IMR-90 (cell line): ENCODE data around the gene DIP2C. TPM values are rescaled to one million over a fixed set of nuclear protein-coding genes. Genes with fewer than 3 reads are reported as not detected.
"Not testable (repeated sequence)": the region's sequence is repeated elsewhere in the genome, so short reads cannot be mapped to it uniquely, and the experiment has no call there.

ENCODE experiments used
- ATAC-seq: fragments of 200-7000 bp; cut with Tn5 transposase; 2 replicates; pipeline ENCODE4 v1.9.1; 2020; ENCODE audit warnings: low read depth, mild to moderate bottlenecking, moderate library complexity
- BruUV-seq: library from RNA; stranded (reverse); fragments of 400-500 nt; replicated peaks from 2 replicates; lab custom pipeline; 2021; lab: Mats Ljungman, UMichigan
- CTCF ChIA-PET: fragments of 300-600 bp; formaldehyde crosslinking; extraction: SDS; loops from one replicate; lab custom pipeline; 2021; ENCODE audit warnings: antibody characterized with exemption; lab: Yijun Ruan, JAX
- POLR2A ChIA-PET: fragments of 300-600 bp; sonication (Branson Sonifier 250); formaldehyde crosslinking; loops from one replicate; lab custom pipeline; 2022; ENCODE audit warnings: antibody characterized with exemption; ENCODE audit not compliant: unreplicated experiment; lab: Charles Lee
- DNase-seq: peaks from one replicate; pipeline ENCODE4 v3.0.0; 2013
- H2AFZ ChIP-seq: replicated peaks from 2 replicates; pipeline ENCODE3; 2013; ENCODE audit warnings: low read length, mild to moderate bottlenecking; ENCODE audit not compliant: poor library complexity
- H2AK5ac ChIP-seq: 2 replicates; pipeline ENCODE4 v1.6.1; 2013; ENCODE audit warnings: low read depth, low read length, inconsistent platforms
- H2AK9ac ChIP-seq: replicated peaks from 2 replicates; pipeline ENCODE3; 2013; ENCODE audit warnings: mild to moderate bottlenecking, low read depth, low read length, moderate library complexity; ENCODE audit not compliant: poor library complexity
- H2BK120ac ChIP-seq: 2 replicates; pipeline ENCODE4 v1.6.1; 2013; ENCODE audit warnings: low read depth, low read length, inconsistent platforms
- H2BK15ac ChIP-seq: 3 replicates; pipeline ENCODE4 v1.6.1; 2013; ENCODE audit warnings: low read depth, low read length, inconsistent platforms
- H2BK20ac ChIP-seq: 2 replicates; pipeline ENCODE4 v1.6.1; 2013; ENCODE audit warnings: low read depth, mild to moderate bottlenecking, inconsistent platforms, low read length, moderate library complexity
- H2BK5ac ChIP-seq: 2 replicates; pipeline ENCODE4 v1.6.1; 2013; ENCODE audit warnings: mild to moderate bottlenecking, low read depth, low read length, inconsistent platforms; ENCODE audit not compliant: poor library complexity, severe bottlenecking
- H3K14ac ChIP-seq: replicated peaks from 2 replicates; pipeline ENCODE4 v1.6.1; 2013; ENCODE audit warnings: low read depth, low read length, inconsistent platforms
- H3K18ac ChIP-seq: 2 replicates; pipeline ENCODE4 v1.6.1; 2013; ENCODE audit warnings: low read depth, low read length, control low read depth
- H3K23ac ChIP-seq: 2 replicates; pipeline ENCODE4 v1.6.1; 2013; ENCODE audit warnings: low read depth, low read length, inconsistent platforms
- H3K27ac ChIP-seq: 2 replicates; pipeline ENCODE4 v1.5.1; 2013; ENCODE audit warnings: mild to moderate bottlenecking, control low read depth, low read length; ENCODE audit not compliant: insufficient read depth
- H3K27me3 ChIP-seq: 2 replicates; pipeline ENCODE4 v1.6.1; 2013; ENCODE audit warnings: low read length; ENCODE audit not compliant: control insufficient read depth, insufficient read depth
- H3K36me3 ChIP-seq: 2 replicates; pipeline ENCODE4 v1.6.1; 2013; ENCODE audit warnings: low read length, mixed read lengths; ENCODE audit not compliant: control insufficient read depth, insufficient read depth
- H3K4ac ChIP-seq: 2 replicates; pipeline ENCODE4 v1.6.1; 2013; ENCODE audit warnings: low read depth, low read length, inconsistent platforms
- H3K4me1 ChIP-seq: 2 replicates; pipeline ENCODE4 v1.6.1; 2013; ENCODE audit warnings: low read length, mixed read lengths; ENCODE audit not compliant: control insufficient read depth, insufficient read depth
- H3K4me2 ChIP-seq: 2 replicates; pipeline ENCODE4 v1.6.1; 2013; ENCODE audit warnings: low read depth, mild to moderate bottlenecking, control low read depth, low read length, moderate library complexity
- H3K4me3 ChIP-seq: 2 replicates; pipeline ENCODE4 v1.5.1; 2013; ENCODE audit warnings: low read depth, mild to moderate bottlenecking, control low read depth, low read length, moderate library complexity; ENCODE audit not compliant: insufficient read depth
- H3K56ac ChIP-seq: 2 replicates; pipeline ENCODE4 v1.6.1; 2013; ENCODE audit warnings: low read length, inconsistent platforms; ENCODE audit not compliant: insufficient read depth; ENCODE audit errors: extremely low read depth
- H3K79me1 ChIP-seq, 2 experiments: 2 replicates each; pipeline ENCODE4 v1.6.1; 2013; ENCODE audit warnings: low read length in 2 of 2, inconsistent platforms in 1 of 2, low read depth in 1 of 2
- H3K9ac ChIP-seq: 2 replicates; pipeline ENCODE4 v1.6.1; 2013; ENCODE audit warnings: low read depth, low read length, control low read depth
- H3K9me1 ChIP-seq: 2 replicates; pipeline ENCODE4 v1.6.1; 2013; ENCODE audit warnings: low read length, inconsistent platforms; ENCODE audit not compliant: insufficient read depth
- H3K9me3 ChIP-seq: 2 replicates; pipeline ENCODE4 v1.6.1; 2013; ENCODE audit warnings: low read length; ENCODE audit not compliant: control insufficient read depth, insufficient read depth
- H4K20me1 ChIP-seq: 2 replicates; pipeline ENCODE4 v1.6.1; 2013; ENCODE audit warnings: low read length, inconsistent platforms; ENCODE audit not compliant: insufficient read depth
- H4K5ac ChIP-seq: 2 replicates; pipeline ENCODE4 v1.6.1; 2013; ENCODE audit warnings: mild to moderate bottlenecking, low read depth, low read length, control low read depth
- H4K8ac ChIP-seq, 2 experiments: 2 replicates each; pipeline ENCODE4 v1.6.1; 2013; ENCODE audit warnings: low read depth in 2 of 2, low read length in 2 of 2, control low read depth in 1 of 2, inconsistent platforms in 1 of 2
- H4K91ac ChIP-seq: 2 replicates; pipeline ENCODE4 v1.6.1; 2013; ENCODE audit warnings: low read depth, low read length, inconsistent platforms; ENCODE audit not compliant: insufficient read depth
- WGBS, 2 experiments: methylation state at CpG; one replicate each; pipeline versions ENCODE4 v1.1.5 to v1.1.7; 2013; ENCODE audit warnings: missing lambda C conversion rate in 2 of 2; ENCODE audit not compliant: insufficient read length in 1 of 2; ENCODE audit errors: extremely low coverage in 2 of 2; 5-methylcytosine and 5-hydroxymethylcytosine counted together
- dilution Hi-C: fragments of 300-500 bp; cut with HindIII; formaldehyde crosslinking; loops from one replicate; pipeline ENCODE4 v1.14.3; 2018; ENCODE audit warnings: low sequenced_read_pairs; ENCODE audit not compliant: unreplicated experiment
- in situ Hi-C: fragments of 300-500 bp; cut with MboI; formaldehyde crosslinking; loops from 3 replicates; pipeline ENCODE4 v1.14.3; 2019; ENCODE audit warnings: low sequenced_read_pairs, inconsistent platforms, mixed read lengths
- intact Hi-C: fragments of 100-400 bp; cut with micrococcal nuclease; formaldehyde crosslinking; loops from 2 replicates; pipeline ENCODE4 v1.10.0; 2022
- polyA plus RNA-seq, 3 experiments: library from polyadenylated mRNA; depleted of rRNA; stranded (reverse); fragments of >200 nt; gene quantifications; 2 replicates each; pipeline ENCODE4 v1.2.3, GENCODE V29; 2012; ENCODE audit warnings: low replicate concordance in 1 of 3
- total RNA-seq: library from RNA; depleted of rRNA; stranded (reverse); fragments of >200 nt; gene quantifications from 2 replicates; pipeline ENCODE4 v1.2.3, GENCODE V29; 2012

The DIP2C gene
- total and polyA plus RNA-seq, 2 of the 4 experiments (the other 2 are of a cell fraction) = 8.6 to 17.3 TPM

DNA sequence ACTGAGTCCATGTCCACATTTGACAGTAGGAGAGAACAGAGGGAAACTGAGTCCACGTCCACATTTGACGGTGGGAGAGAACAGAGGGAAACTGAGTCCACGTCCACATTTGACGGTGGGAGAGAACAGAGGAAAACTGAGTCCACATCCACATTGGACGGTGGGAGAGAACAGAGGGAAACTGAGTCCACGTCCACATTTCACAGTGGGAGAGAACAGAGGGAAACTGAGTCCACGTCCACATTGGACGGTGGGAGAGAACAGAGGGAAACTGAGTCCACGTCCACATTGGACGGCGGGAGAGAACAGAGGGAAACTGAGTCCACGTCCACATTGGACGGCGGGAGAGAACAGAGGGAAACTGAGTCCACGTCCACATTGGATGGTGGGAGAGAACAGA lies 42.4 kb downstream of the DIP2C start:
- H4K20me1 ChIP-seq = peaks cover 82% of the 10 kb centered on the region
- H2BK20ac ChIP-seq, H3K9me3 ChIP-seq, H2AFZ ChIP-seq, DNase-seq, H3K4me3 ChIP-seq, H3K9ac ChIP-seq, H4K5ac ChIP-seq, ATAC-seq, H3K27ac ChIP-seq, H3K27me3 ChIP-seq, in situ Hi-C loops, H3K4me2 ChIP-seq, BruUV-seq, POLR2A ChIA-PET, H2AK9ac ChIP-seq, dilution Hi-C loops, H3K36me3 ChIP-seq, H3K23ac ChIP-seq, H3K14ac ChIP-seq, H4K8ac ChIP-seq, H3K18ac ChIP-seq, H2BK15ac ChIP-seq, H2BK120ac ChIP-seq, H3K4ac ChIP-seq, CTCF ChIA-PET, H2BK5ac ChIP-seq, H4K91ac ChIP-seq, intact Hi-C loops, H3K56ac ChIP-seq: not testable (repeated sequence)
- peaks cover 37 to 82% of the 10 kb centered on the region in 2 experiments for H3K79me1 ChIP-seq
- WGBS, 2 experiments = 100% methylated on average over 6 of the region's 15 CpGs; no CpG with 5 or more reads in 1 of the 2 experiments
- peaks cover 19% of the 10 kb centered on the region for H3K4me1 ChIP-seq
- H3K9me1 ChIP-seq = peaks cover 35% of the 10 kb centered on the region
- H2AK5ac ChIP-seq = peak overlapping the region; percentile 3; the same call in 1 of the 2 replicates
